AG09309 (cell line): ENCODE data around the gene ZNF714.
"Not testable (repeated sequence)": the region's sequence is repeated elsewhere in the genome, so short reads cannot be mapped to it uniquely, and the experiment has no call there.

ENCODE experiments used
- DNase-seq: peaks from one replicate; pipeline ENCODE4 v3.0.0-alpha.2; 2010; ENCODE audit warnings: low read depth
- H3K4me3 ChIP-seq: 2 replicates; pipeline ENCODE4 v1.5.1; 2011; ENCODE audit warnings: mild to moderate bottlenecking, low read depth, low read length, moderate library complexity; ENCODE audit not compliant: control insufficient read depth
- CTCF ChIP-seq: IDR thresholded peaks from 2 replicates; pipeline ENCODE4 v1.5.1; 2011; ENCODE audit warnings: mild to moderate bottlenecking, low read depth, low read length, inconsistent platforms; ENCODE audit not compliant: insufficient read depth, control insufficient read depth; ENCODE audit errors: missing control alignments

Gene ZNF714

GRCh38 chr19:21128901-21129698, 47.1 kb downstream of the ZNF714 start:
- DNase-seq = no peak
- TF ChIP-seq CTCF = no peak
- H3K4me3 ChIP-seq = no peak overlapping the region

GRCh38 chr19:21130097-21130775, 48.2 kb downstream of the ZNF714 start:
- H3K4me3 ChIP-seq = no peak overlapping the region
- TF ChIP-seq CTCF = no peak
- no peak for DNase-seq

GRCh38 chr19:21133633-21134032, 51.6 kb downstream of the ZNF714 start:
- H3K4me3 ChIP-seq = no peak overlapping the region
- TF ChIP-seq CTCF = no peak
- no peak for DNase-seq

GRCh38 chr19:21134934-21135366, 52.9 kb downstream of the ZNF714 start:
- no peak for TF ChIP-seq CTCF
- DNase-seq = no peak
- no peak overlapping the region for H3K4me3 ChIP-seq

GRCh38 chr19:21135433-21135832, 53.4 kb downstream of the ZNF714 start:
- TF ChIP-seq CTCF = no peak
- no peak for DNase-seq

GRCh38 chr19:21138130-21138529, 56.1 kb downstream of the ZNF714 start:
- H3K4me3 ChIP-seq = no peak overlapping the region
- DNase-seq = no peak
- TF ChIP-seq CTCF = no peak

More at GRCh38 chr19:21135433-21135832, 53.4 kb downstream of the ZNF714 start:
- H3K4me3 ChIP-seq = no peak overlapping the region

GRCh38 chr19:21141006-21141405, 59.0 kb downstream of the ZNF714 start:
- not testable (repeated sequence) for DNase-seq, H3K4me3 ChIP-seq
